ENCODE results near the gene TBX10. TPM values are rescaled to one million over a fixed set of nuclear protein-coding genes. Genes with fewer than 3 reads are reported as not detected.

The TBX10 gene
- total and polyA plus RNA-seq, 2 of the 8 experiments (the other 6 are each of a cell fraction or from before 2014, with no cell fraction given), result 0.09 TPM; not detected in 1

DNA sequence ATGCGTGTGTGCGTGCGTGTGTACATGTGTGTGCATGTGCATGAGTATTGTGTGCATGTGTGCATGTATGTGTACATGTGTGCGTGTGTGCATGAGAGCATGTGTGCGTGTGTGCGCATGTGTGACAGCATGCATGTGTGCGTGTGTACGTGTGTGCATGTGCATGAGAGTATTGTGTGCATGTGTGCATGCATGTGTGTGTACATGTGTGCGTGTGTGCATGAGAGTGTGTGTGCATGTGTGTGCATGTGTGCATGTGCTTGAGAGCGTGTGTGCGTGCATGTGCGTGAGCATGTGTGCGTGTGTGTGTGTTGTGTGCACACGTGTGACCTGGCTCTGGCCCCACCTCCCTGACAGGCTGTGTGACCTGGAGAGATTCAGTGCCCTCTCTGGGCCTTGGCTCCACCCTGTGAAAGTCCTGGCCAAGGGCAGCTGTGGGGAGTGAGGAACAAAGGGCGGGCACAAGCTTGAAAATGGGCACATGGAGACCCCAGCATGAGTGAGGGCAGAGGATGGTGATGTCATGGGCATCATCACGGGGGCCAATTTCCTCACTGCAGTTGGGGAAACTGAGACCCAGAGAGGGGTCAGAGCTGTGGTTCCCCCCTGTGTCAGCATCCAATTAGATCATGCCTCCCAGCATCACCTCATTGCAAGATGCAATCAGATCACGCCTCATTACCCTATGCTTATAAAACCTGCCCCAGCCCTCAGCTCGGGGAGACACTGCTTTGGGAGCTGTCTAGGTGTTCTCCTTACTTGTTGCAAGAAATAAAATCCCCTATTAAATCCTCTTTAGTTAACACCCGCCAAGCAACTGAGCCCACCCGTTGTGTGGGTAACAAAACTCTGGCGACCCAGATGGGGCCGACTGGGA is 10.3 kb upstream of the TBX10 start:
- H3K14ac ChIP-seq (ENCODE audit: insufficient read length), result no peak overlapping the region
- H3K79me2 ChIP-seq (ENCODE audit: control insufficient read depth in 1 of 2, insufficient read depth in 2 of 2, low read length in 2 of 2), result no peaks in the 10 kb centered on the region
- no peak overlapping the region for H3K9ac ChIP-seq (replicated peaks in 1 of 4; ENCODE audit: extremely low read depth in 1 of 4, low read depth in 3 of 4, low read length in 3 of 4)
- H3K4me1 ChIP-seq (replicated peaks in 1 of 4; ENCODE audit: control insufficient read depth in 3 of 4, insufficient read depth in 4 of 4, low read length in 3 of 4), result peaks cover 0 to 9% (median 0%) of the 10 kb centered on the region in 4 experiments; a peak in 2 of 7 replicates
- H3K4me2 ChIP-seq (ENCODE audit: insufficient read depth in 1 of 2, low read depth in 2 of 2, low read length in 2 of 2), result no peak overlapping the region; a peak in 1 of 4 replicates
- DNase-seq (ENCODE audit: low read depth in 1 of 2, low spot score in 2 of 2) (no peak), FAIRE-seq (no peak)
- peak overlapping the region; percentile 50; the same call in 1 of the 2 replicates for H2BK15ac ChIP-seq (ENCODE audit: low read length)
- H3K4me3 ChIP-seq (ENCODE audit: extremely low read depth in 1 of 4, insufficient read depth in 2 of 4, low read depth in 3 of 4, low read length in 4 of 4), result no peak overlapping the region
- H4K8ac ChIP-seq (ENCODE audit: extremely low read depth, insufficient read depth, low read length), result no peak overlapping the region
- H3K27ac ChIP-seq (ENCODE audit: low read depth, low read length), result no peak overlapping the region
- H4K5ac ChIP-seq (ENCODE audit: insufficient read length, low read depth, low read length), result no peak overlapping the region
- no peaks in the 10 kb centered on the region for H3K79me1 ChIP-seq (ENCODE audit: low read depth, low read length)
- peak overlapping the region; percentile 97 for H2AK5ac ChIP-seq (ENCODE audit: low read depth, low read length)
- no peak overlapping the region for H3K56ac ChIP-seq (replicated peaks; ENCODE audit: insufficient read length, low read depth, low read length)
- H3K27me3 ChIP-seq (replicated peaks in 1 of 4; ENCODE audit: control insufficient read depth in 3 of 4, extremely low read depth in 1 of 4, insufficient read depth in 3 of 4, low read length in 3 of 4), result no peaks in the 10 kb centered on the region; a peak in 2 of 7 replicates
- H2BK5ac ChIP-seq (ENCODE audit: low read depth, low read length), result peak overlapping the region; percentile 49; the same call in 1 of the 2 replicates
- H3K18ac ChIP-seq (ENCODE audit: extremely low read depth, low read length), result peak overlapping the region; percentile 34; the same call in 1 of the 2 replicates
- peak overlapping the region; percentile 86; the same call in 1 of the 2 replicates for H2BK12ac ChIP-seq (ENCODE audit: low read depth, low read length)
- H3K4ac ChIP-seq (replicated peaks; ENCODE audit: insufficient read length, low read depth, low read length), result peak overlapping the region; percentile 98
- H4K20me1 ChIP-seq (replicated peaks in 1 of 2; ENCODE audit: control insufficient read depth in 1 of 2, insufficient read depth in 2 of 2, low read length in 2 of 2), result peaks cover 0 to 5% of the 10 kb centered on the region in 2 experiments
- CTCF ChIA-PET (ENCODE audit: partially characterized antibody), result interaction anchor here (0.8 to 8.6 kb wide), 9 partner anchors 11 to 51 kb away, joined by 3 to 99 read pairs (median 5); partner anchors contain the start of genes NUDT8 and TBX10
- H3K23me2 ChIP-seq (ENCODE audit: low read depth, low read length), result peaks cover 3% of the 10 kb centered on the region
- H3K36me3 ChIP-seq (ENCODE audit: control insufficient read depth in 2 of 4, insufficient read depth in 4 of 4, low read length in 3 of 4), result no peaks in the 10 kb centered on the region; a peak in 1 of 8 replicates
- H2AFZ ChIP-seq (ENCODE audit: low read length), result no peak overlapping the region
- POLR2A ChIA-PET (ENCODE audit: partially characterized antibody), result interaction anchor here (1.4 kb wide), 1 partner anchor 25 kb away, joined by 4 read pairs; the partner anchor contains the start of gene ALDH3B2
- 0 out of 2 replicates have a peak overlapping the region, but pooled peaks have one; percentile 2 for H2BK20ac ChIP-seq (ENCODE audit: low read length)
- H3K9me3 ChIP-seq (ENCODE audit: insufficient read depth in 2 of 2, low read depth in 1 of 2, low read length in 1 of 2), result no peaks in the 10 kb centered on the region
- H3K23ac ChIP-seq (ENCODE audit: insufficient read length), result no peak overlapping the region
- H4K91ac ChIP-seq (replicated peaks; ENCODE audit: insufficient read length, low read length), result peak overlapping the region; percentile 91
- H2BK120ac ChIP-seq (replicated peaks; ENCODE audit: low read depth, low read length), result peak overlapping the region; percentile 96
- WGBS, 2 experiments (ENCODE audit: extremely low coverage in 1 of 2, insufficient coverage in 1 of 2, insufficient read length in 1 of 2, insufficient replicate concordance in 2 of 2, low coverage in 1 of 2, low lambda C conversion rate in 2 of 2, missing lambda C conversion rate in 1 of 2), result 90% methylated on average over 22 of the region's 22 CpGs; no CpG with 5 or more reads in 1 of the 2 experiments
- TF ChIP-seq SP1 (IDR thresholded peaks at IDR 0.05; ENCODE audit: low read depth, low read length) (no peak), CTCF (IDR thresholded peaks at IDR 0.05; ENCODE audit: control extremely low read depth in 1 of 3, insufficient read depth in 1 of 3, low read depth in 1 of 3, low read length in 3 of 3) (no peak), CEBPB (IDR thresholded peaks at IDR 0.05; ENCODE audit: low read depth, low read length) (no peak), MAFK (IDR thresholded peaks at IDR 0.05; ENCODE audit: low read depth, low read length) (no peak), NANOG (IDR thresholded peaks at IDR 0.05; ENCODE audit: insufficient read depth, low read depth, low read length, poor library complexity, severe bottlenecking) (no peak), ATF2 (IDR thresholded peaks at IDR 0.05; ENCODE audit: low read length) (no peak)
